ENCODE data around the gene CCDC88A. TPM values are rescaled to one million over a fixed set of nuclear protein-coding genes. Genes with fewer than 3 reads are reported as not detected.
A peak's percentile ranks its signal among the peaks of the same experiment; 100 is the strongest.

The CCDC88A gene
- polyA plus RNA-seq, 3 donors from 2014 or later, result 1.4 to 8.9 (median 2.0) TPM

- Mint-ChIP-seq H3K27me3 (ENCODE audit: low read depth in 3 of 3) (peaks cover 0 to 6% (median 2%) of the 10 kb centered on the region in 3 donors), H3K27ac (no peak overlapping the region)
These were observed 18.9 kb upstream of the CCDC88A start for GRCh38 chr2:55438391-55439100.

GRCh38 chr2:55437515-55438390 is 18.1 kb upstream of the CCDC88A start:
- DNase-seq, result no peak
- H3K27me3 Mint-ChIP-seq (ENCODE audit: low read depth in 3 of 3), result peaks cover 0 to 6% (median 0%) of the 10 kb centered on the region in 3 donors
- no peak overlapping the region for H3K27ac Mint-ChIP-seq
- no peaks in the 10 kb centered on the region for H3K4me1 Mint-ChIP-seq
- H3K4me3 Mint-ChIP-seq, result no peak overlapping the region
- no peaks in the 10 kb centered on the region for H3K9me3 Mint-ChIP-seq
- no peaks in the 10 kb centered on the region for H3K36me3 Mint-ChIP-seq

More at GRCh38 chr2:55438391-55439100, 18.9 kb upstream of the CCDC88A start:
- Mint-ChIP-seq H3K4me1 (no peaks in the 10 kb centered on the region), H3K9me3 (no peaks in the 10 kb centered on the region), H3K36me3 (no peaks in the 10 kb centered on the region), H3K4me3 (no peak overlapping the region)
- DNase-seq, result no peak

DNA sequence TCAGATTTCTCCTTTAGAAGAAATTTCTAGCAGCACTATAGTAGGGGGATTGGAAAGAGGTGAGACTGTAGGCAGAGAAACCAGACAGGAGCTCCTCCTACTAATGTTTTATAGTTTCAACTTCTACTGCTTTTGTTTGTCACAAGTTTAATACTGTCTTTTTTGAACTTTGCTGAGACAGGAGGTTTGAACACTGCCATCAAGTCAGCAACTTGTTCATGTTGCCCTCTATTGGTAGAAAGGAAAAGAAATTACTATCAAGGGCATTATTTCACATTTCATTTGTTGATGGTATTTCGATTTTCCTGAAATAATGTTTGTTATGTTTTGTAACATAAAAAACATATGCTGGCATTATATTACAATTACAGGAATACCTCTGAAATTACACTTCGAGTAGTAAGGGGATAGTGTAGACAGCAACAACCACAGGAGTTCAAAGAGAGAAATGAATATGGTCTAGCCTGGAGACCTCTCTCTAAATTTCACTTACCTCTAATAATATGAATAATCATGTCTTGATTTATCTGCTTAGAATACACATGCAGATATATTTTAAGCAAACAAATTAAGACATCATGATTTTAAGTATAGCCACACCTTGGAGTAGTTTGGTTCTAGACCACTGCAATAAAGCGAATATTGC is 12.4 kb upstream of the CCDC88A start:
- H3K27ac Mint-ChIP-seq, result no peak overlapping the region
- H3K4me1 Mint-ChIP-seq, result no peaks in the 10 kb centered on the region

GRCh38 chr2:55430211-55430975 is 10.7 kb upstream of the CCDC88A start:
- H3K9me3 Mint-ChIP-seq, result no peaks in the 10 kb centered on the region
- no peaks in the 10 kb centered on the region for H3K36me3 Mint-ChIP-seq
- no peak for DNase-seq
- no peak overlapping the region for H3K27ac Mint-ChIP-seq
- H3K4me3 Mint-ChIP-seq, result no peak overlapping the region
- peaks cover 0 to 10% (median 2%) of the 10 kb centered on the region in 3 donors for H3K27me3 Mint-ChIP-seq (ENCODE audit: low read depth in 3 of 3)
- no peaks in the 10 kb centered on the region for H3K4me1 Mint-ChIP-seq

More for the DNA sequence above, 12.4 kb upstream of the CCDC88A start:
- Mint-ChIP-seq H3K9me3 (no peaks in the 10 kb centered on the region), H3K4me3 (no peak overlapping the region), H3K27me3 (ENCODE audit: low read depth in 3 of 3) (peaks cover 0 to 10% (median 2%) of the 10 kb centered on the region in 3 donors), H3K36me3 (no peaks in the 10 kb centered on the region)
- peak in 2 of 3 donors; percentile 10 to 36 for DNase-seq

GRCh38 chr2:55428258-55428657 is 8.6 kb upstream of the CCDC88A start:
- Mint-ChIP-seq H3K4me1 (no peaks in the 10 kb centered on the region), H3K4me3 (no peak overlapping the region), H3K36me3 (no peaks in the 10 kb centered on the region), H3K27me3 (ENCODE audit: low read depth in 3 of 3) (peaks cover 2 to 7% (median 3%) of the 10 kb centered on the region in 3 donors), H3K9me3 (no peaks in the 10 kb centered on the region), H3K27ac (no peak overlapping the region)
- no peak for DNase-seq

DNA sequence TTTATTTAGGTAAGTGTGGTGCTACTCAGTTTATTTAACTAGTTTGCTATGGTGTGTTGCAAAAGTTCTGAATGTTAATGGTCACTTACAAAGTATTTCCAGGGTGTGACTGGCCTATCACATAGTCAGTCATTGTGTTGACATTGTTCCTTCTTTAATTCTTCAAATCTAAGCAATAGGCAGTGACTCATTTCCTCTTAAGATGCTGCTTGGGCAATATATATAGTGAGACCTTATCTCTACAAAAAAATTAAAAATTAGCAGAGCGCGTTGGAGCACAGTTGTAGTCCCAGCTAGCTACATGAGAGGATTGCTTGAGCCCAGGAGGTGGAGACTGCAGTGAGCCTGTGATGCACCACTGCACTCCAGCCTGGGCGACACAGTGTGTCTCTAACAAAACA is 5.8 kb upstream of the CCDC88A start:
- Mint-ChIP-seq H3K4me3 (no peak overlapping the region), H3K27me3 (ENCODE audit: low read depth in 3 of 3) (peaks cover 2 to 9% (median 3%) of the 10 kb centered on the region in 3 donors), H3K9me3 (no peaks in the 10 kb centered on the region), H3K27ac (no peak overlapping the region), H3K36me3 (no peaks in the 10 kb centered on the region), H3K4me1 (peaks cover 12 to 13% of the 10 kb centered on the region in 2 donors)
- no peak for DNase-seq

GRCh38 chr2:55422876-55423665 is 3.4 kb upstream of the CCDC88A start:
- Mint-ChIP-seq H3K9me3 (no peaks in the 10 kb centered on the region), H3K27ac (no peak overlapping the region), H3K36me3 (no peaks in the 10 kb centered on the region), H3K4me1 (peaks cover 29 to 30% of the 10 kb centered on the region in 2 donors), H3K4me3 (no peak overlapping the region), H3K27me3 (ENCODE audit: low read depth in 3 of 3) (peaks cover 6 to 16% (median 13%) of the 10 kb centered on the region in 3 donors)
- no peak for DNase-seq

DNA sequence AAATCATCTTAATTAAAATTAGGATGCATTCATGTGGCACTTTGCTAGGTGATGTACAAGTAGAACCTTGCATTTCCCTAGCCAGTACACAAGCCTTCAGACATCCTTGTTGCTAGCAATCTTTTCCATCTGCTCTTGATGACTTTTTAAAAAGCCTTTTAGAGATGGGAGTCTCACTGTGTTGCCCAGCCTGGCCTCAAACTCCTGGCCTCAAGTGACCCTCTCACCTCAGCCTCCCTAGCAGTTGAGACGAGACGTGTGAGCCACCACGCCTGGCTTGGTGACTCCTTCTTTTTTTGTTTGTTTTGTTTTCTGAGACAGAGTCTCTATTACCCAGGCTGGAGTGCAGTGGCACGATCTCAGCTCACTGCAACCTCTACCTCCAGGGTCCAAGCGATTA is 1.7 kb upstream of the CCDC88A start:
- no peaks in the 10 kb centered on the region for H3K9me3 Mint-ChIP-seq
- peak overlapping the region in 1 of 6 donors; percentile 78 for H3K27ac Mint-ChIP-seq
- no peak for DNase-seq
- peaks cover 34 to 38% of the 10 kb centered on the region in 2 donors for H3K4me1 Mint-ChIP-seq
- H3K4me3 Mint-ChIP-seq, result peak overlapping the region; percentile 72 to 98 (median 90)
- H3K36me3 Mint-ChIP-seq, result no peaks in the 10 kb centered on the region
- peaks cover 6 to 16% (median 13%) of the 10 kb centered on the region in 3 donors for H3K27me3 Mint-ChIP-seq (ENCODE audit: low read depth in 3 of 3)

GRCh38 chr2:55420871-55421270 is 1.2 kb upstream of the CCDC88A start:
- Mint-ChIP-seq H3K27me3 (ENCODE audit: low read depth in 3 of 3) (peaks cover 6 to 16% (median 13%) of the 10 kb centered on the region in 3 donors), H3K27ac (peak overlapping the region in 2 of 6 donors; percentile 18 to 78), H3K9me3 (no peaks in the 10 kb centered on the region), H3K4me3 (peak overlapping the region; percentile 90 to 99 (median 96)), H3K4me1 (peaks cover 34 to 42% of the 10 kb centered on the region in 2 donors), H3K36me3 (no peaks in the 10 kb centered on the region)
- no peak for DNase-seq

- H3K27me3 Mint-ChIP-seq (ENCODE audit: low read depth in 3 of 3), result peaks cover 6 to 16% (median 13%) of the 10 kb centered on the region in 3 donors
- no peaks in the 10 kb centered on the region for H3K36me3 Mint-ChIP-seq
- peak overlapping the region; percentile 43 to 88 (median 80) for H3K27ac Mint-ChIP-seq
- peaks cover 34 to 44% of the 10 kb centered on the region in 2 donors for H3K4me1 Mint-ChIP-seq
- no peak for DNase-seq
- peak overlapping the region; percentile 90 to 99 (median 96) for H3K4me3 Mint-ChIP-seq
- H3K9me3 Mint-ChIP-seq, result no peaks in the 10 kb centered on the region
These were observed 726 bp upstream of the CCDC88A start for GRCh38 chr2:55420439-55420725.

- H3K27ac Mint-ChIP-seq, result peak overlapping the region; percentile 78 to 94 (median 89)
- peaks cover 34 to 44% of the 10 kb centered on the region in 2 donors for H3K4me1 Mint-ChIP-seq
- peak overlapping the region; percentile 90 to 99 (median 96) for H3K4me3 Mint-ChIP-seq
- peaks cover 6 to 16% (median 13%) of the 10 kb centered on the region in 3 donors for H3K27me3 Mint-ChIP-seq (ENCODE audit: low read depth in 3 of 3)
- no peaks in the 10 kb centered on the region for H3K9me3 Mint-ChIP-seq
- DNase-seq, result peak in 1 of 3 donors; percentile 28
- H3K36me3 Mint-ChIP-seq, result no peaks in the 10 kb centered on the region
These were observed 400 bp downstream of the CCDC88A start for GRCh38 chr2:55419233-55419678.

DNA sequence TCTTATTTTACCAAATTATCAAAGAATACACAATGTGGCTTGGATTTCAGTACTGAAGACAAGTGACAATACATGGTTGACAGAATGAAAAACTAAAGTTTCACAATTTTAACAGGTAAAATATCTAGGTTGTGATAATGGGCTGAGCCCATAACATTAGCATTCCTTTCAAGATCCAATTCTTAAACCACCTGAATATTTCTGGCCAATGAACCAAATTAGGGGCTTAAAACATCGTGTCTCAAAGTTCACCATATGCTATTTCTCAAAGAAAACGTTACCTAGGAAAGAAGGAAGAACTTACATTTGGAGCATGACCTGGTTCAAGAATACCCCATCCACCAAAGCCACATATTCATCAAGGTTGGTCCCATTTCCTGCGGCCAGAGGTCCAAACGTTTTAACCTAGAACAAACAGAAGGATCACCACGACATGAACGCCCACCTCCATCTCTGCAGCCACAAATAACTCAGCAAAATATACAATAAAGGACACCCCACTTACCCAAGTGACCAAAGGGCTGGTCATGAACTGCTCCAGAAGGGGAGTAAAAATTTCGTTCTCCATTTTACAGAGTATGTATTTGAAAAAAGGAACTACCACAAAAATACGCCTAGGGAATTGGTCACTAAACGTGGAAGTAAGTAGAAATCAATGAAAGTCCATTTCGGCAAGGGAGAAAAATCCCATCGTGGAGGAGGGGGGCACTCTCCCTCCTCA is 984 bp downstream of the CCDC88A start:
- H3K4me1 Mint-ChIP-seq, result peaks cover 34 to 44% of the 10 kb centered on the region in 2 donors
- peak overlapping the region; percentile 78 to 94 (median 89) for H3K27ac Mint-ChIP-seq
- no peaks in the 10 kb centered on the region for H3K36me3 Mint-ChIP-seq
- DNase-seq, result peak in 1 of 3 donors; percentile 15
- peaks cover 5 to 15% (median 13%) of the 10 kb centered on the region in 3 donors for H3K27me3 Mint-ChIP-seq (ENCODE audit: low read depth in 3 of 3)
- no peaks in the 10 kb centered on the region for H3K9me3 Mint-ChIP-seq
- H3K4me3 Mint-ChIP-seq, result peak overlapping the region; percentile 90 to 99 (median 96)
